ENCODE results near the gene DBN1.

GRCh38 chr5:177440990-177441780, 32.2 kb downstream of the DBN1 start:
- TF ChIP-seq CTCF (IDR thresholded peaks at IDR 0.05) (no peak), EZH2 (IDR thresholded peaks at IDR 0.05) (no peak)
